Type B pancreatic cell (in vitro differentiated cells): Measurements from ENCODE around the gene KCNAB3. TPM values are rescaled to one million over a fixed set of nuclear protein-coding genes. Genes with fewer than 3 reads are reported as not detected.

ENCODE experiments used
- DNase-seq: peaks from one replicate; pipeline ENCODE4 v3.0.0; 2021; ENCODE audit warnings: mixed read lengths; ENCODE audit not compliant: unreplicated experiment; ENCODE audit errors: extremely low spot score
- H3K27ac Mint-ChIP-seq: 2 replicates; pipeline ENCODE4 v1.8.0; 2021; ENCODE audit warnings: mild to moderate bottlenecking, mixed read lengths
- H3K27me3 Mint-ChIP-seq: 2 replicates; pipeline ENCODE4 v1.8.0; 2021; ENCODE audit warnings: mixed read lengths
- H3K36me3 Mint-ChIP-seq: 2 replicates; pipeline ENCODE4 v1.8.0; 2021; ENCODE audit warnings: mixed read lengths
- H3K4me1 Mint-ChIP-seq: one replicate; pipeline ENCODE4 v1.8.0; 2021; ENCODE audit warnings: mixed read lengths; ENCODE audit not compliant: unreplicated experiment
- H3K4me3 Mint-ChIP-seq: 2 replicates; pipeline ENCODE4 v1.8.0; 2021; ENCODE audit warnings: mild to moderate bottlenecking, mixed read lengths
- H3K9me3 Mint-ChIP-seq: 2 replicates; pipeline ENCODE4 v1.8.0; 2021; ENCODE audit warnings: mixed read lengths
- CTCF ChIP-seq: fragments of 200-600 bp; sonication (generic); conservative IDR thresholded peaks from 2 replicates; pipeline ENCODE4 v1.5.0; 2021; ENCODE audit warnings: antibody characterized with exemption, mild to moderate bottlenecking
- total RNA-seq: library from RNA; stranded (reverse); gene quantifications from 2 replicates; pipeline ENCODE4 v1.2.1, GENCODE V29; 2021; ENCODE audit warnings: low replicate concordance

Gene KCNAB3
- total RNA-seq, 1 donor from 2014 or later = 9.9 TPM

- H3K4me1 Mint-ChIP-seq = no peaks in the 10 kb centered on the region
- no peaks in the 10 kb centered on the region for H3K27me3 Mint-ChIP-seq
- no peak within 1 kb of the TSS for H3K27ac Mint-ChIP-seq
- DNase-seq = no peak
- TF ChIP-seq CTCF = no peak
- H3K36me3 Mint-ChIP-seq = peaks cover 9% of the 10 kb centered on the region
- no peak within 1 kb of the TSS for H3K4me3 Mint-ChIP-seq
- no peaks in the 10 kb centered on the region for H3K9me3 Mint-ChIP-seq
Measured at GRCh38 chr17:7888184-7888920, 41.3 kb downstream of the KCNAB3 start, which contains the start of gene CHD3. CHD3 (plus strand) TSS chr17:7888789; CDS start chr17:7889001, 212 bp downstream.

DNA sequence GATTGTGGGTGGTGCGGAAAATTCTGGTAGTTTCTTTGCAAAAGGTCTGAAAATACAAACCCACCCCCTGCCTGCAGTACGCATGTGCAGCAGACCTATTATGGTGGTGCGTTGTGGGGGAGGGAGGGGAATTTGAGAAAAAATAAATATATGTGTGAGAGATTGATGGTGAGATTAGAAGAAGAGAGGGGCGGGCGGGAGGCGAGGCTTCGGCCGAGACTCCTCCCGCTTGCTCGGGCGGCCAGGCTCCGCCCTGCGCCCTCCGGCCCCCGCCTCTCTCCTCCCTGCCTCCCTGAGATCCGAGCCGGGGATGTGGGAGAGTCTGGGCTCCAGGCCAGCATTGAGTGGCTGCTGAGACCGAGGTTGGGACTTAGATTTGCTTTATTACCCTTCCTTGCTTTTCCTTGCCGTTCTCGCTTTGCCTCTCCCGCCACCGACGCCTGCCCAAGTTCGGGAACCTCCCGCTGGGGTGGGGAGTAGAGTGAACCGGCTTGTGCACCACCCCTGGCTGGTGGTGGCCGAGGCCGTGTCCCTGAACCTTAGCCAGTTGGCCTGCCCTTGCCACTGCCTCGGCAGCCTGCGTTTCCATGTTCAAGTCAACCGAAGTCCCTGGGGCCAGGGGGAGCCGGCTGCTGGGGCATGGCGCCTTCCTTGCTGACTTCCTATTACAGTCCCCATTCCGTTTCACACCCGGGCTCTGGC lies 42.0 kb downstream of the KCNAB3 start:
- Mint-ChIP-seq H3K9me3 (no peaks in the 10 kb centered on the region), H3K27me3 (no peaks in the 10 kb centered on the region), H3K27ac (no peak overlapping the region), H3K4me1 (no peaks in the 10 kb centered on the region), H3K36me3 (peaks cover 9% of the 10 kb centered on the region), H3K4me3 (no peak overlapping the region)
- no peak for TF ChIP-seq CTCF
- DNase-seq = peak; percentile 92

DNA sequence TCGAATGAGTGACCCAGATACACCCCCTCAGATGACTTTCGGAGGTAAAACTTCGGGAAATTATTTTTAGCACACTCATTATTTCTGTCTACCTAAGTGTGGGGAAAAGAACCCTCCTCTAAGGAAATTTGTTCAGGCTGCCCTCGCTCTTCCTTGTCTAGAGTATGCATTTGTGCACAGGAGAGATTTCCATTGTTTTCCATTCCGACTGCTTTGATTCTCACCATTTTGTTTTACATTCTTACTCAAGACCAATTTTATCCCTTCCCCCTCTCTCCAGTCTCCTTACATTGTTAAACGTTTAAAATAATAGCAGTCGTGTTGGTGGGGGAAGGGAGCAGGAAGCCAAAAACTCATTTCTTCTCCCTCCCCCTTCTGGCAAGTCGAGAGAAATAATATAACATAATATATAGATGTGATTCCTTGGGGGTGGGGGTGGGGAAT lies 42.6 kb downstream of the KCNAB3 start:
- no peak for DNase-seq
- Mint-ChIP-seq H3K36me3 (peaks cover 8% of the 10 kb centered on the region), H3K27me3 (no peaks in the 10 kb centered on the region), H3K4me3 (no peak overlapping the region), H3K4me1 (no peaks in the 10 kb centered on the region), H3K9me3 (no peaks in the 10 kb centered on the region), H3K27ac (no peak overlapping the region)
- TF ChIP-seq CTCF = no peak

- H3K4me3 Mint-ChIP-seq = no peak overlapping the region
- H3K4me1 Mint-ChIP-seq = no peaks in the 10 kb centered on the region
- H3K36me3 Mint-ChIP-seq = peaks cover 5% of the 10 kb centered on the region
- no peak overlapping the region for H3K27ac Mint-ChIP-seq
- DNase-seq = no peak
- H3K9me3 Mint-ChIP-seq = no peaks in the 10 kb centered on the region
- peak; percentile 31 for TF ChIP-seq CTCF
- no peaks in the 10 kb centered on the region for H3K27me3 Mint-ChIP-seq
Measured at GRCh38 chr17:7886227-7887037, 43.2 kb downstream of the KCNAB3 start.

- peak; percentile 80 for DNase-seq
- no peak overlapping the region for H3K27ac Mint-ChIP-seq
- TF ChIP-seq CTCF = no peak
- H3K36me3 Mint-ChIP-seq = peaks cover 5% of the 10 kb centered on the region
- H3K27me3 Mint-ChIP-seq = no peaks in the 10 kb centered on the region
- no peaks in the 10 kb centered on the region for H3K9me3 Mint-ChIP-seq
- no peak overlapping the region for H3K4me3 Mint-ChIP-seq
- H3K4me1 Mint-ChIP-seq = no peaks in the 10 kb centered on the region
Measured at GRCh38 chr17:7885367-7886226, 44.1 kb downstream of the KCNAB3 start.
